ENCODE results near the gene RDH5.

RDH5 gene

DNA sequence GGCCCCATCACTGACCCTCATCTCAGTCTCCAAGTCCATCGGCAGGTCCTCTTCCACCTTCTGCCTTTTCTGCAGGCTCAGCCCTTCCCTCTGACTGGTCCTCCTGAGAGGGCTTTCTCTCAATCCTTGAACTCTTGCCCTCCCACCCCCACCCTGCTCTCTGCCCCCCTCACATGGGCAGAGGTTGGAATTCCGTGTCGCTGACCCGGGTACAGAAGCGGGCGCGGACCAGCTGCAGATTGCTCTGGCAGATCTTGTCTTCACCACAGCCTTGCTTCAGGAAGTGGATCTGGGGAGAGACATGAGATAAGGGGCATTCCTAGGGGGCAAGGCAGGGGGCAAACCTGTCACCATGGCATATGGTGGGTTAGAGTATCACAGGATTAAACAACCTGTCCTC lies 24.8 kb upstream of the RDH5 start:
- DNase-seq (ENCODE audit: low read depth): no peak
- H3K4me3 ChIP-seq (ENCODE audit: control insufficient read depth, low read depth, low read length): no peak overlapping the region
- TF ChIP-seq, protein P1, sequence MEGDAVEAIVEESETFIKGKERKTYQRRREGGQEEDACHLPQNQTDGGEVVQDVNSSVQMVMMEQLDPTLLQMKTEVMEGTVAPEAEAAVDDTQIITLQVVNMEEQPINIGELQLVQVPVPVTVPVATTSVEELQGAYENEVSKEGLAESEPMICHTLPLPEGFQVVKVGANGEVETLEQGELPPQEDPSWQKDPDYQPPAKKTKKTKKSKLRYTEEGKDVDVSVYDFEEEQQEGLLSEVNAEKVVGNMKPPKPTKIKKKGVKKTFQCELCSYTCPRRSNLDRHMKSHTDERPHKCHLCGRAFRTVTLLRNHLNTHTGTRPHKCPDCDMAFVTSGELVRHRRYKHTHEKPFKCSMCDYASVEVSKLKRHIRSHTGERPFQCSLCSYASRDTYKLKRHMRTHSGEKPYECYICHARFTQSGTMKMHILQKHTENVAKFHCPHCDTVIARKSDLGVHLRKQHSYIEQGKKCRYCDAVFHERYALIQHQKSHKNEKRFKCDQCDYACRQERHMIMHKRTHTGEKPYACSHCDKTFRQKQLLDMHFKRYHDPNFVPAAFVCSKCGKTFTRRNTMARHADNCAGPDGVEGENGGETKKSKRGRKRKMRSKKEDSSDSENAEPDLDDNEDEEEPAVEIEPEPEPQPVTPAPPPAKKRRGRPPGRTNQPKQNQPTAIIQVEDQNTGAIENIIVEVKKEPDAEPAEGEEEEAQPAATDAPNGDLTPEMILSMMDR (conservative IDR thresholded peaks at IDR 0.05; ENCODE audit: control insufficient read depth, insufficient read depth, low read depth, low read length): no peak

DNA sequence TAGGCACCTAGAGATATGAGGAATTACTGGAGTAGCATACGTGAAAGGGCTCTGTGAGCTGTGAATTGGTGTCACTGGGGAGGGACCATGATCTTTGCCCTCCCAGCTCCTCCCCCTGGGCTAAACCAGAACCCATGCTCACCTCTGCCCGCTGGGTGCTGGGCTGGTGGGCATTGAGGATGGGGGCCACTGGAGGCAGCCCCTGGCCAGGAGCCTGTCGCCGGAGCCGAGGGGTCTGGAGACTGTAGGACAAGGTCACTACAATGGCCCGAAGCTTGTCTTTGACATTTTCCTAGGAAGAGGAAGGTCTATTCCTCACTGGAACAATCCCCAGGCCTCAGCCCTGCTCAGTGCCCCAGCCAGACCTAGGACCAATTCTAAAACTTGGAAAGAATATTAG lies 24.1 kb upstream of the RDH5 start:
- TF ChIP-seq, protein P1 (conservative IDR thresholded peaks at IDR 0.05; ENCODE audit: control insufficient read depth, insufficient read depth, low read depth, low read length): no peak
- no peak overlapping the region for H3K4me3 ChIP-seq (ENCODE audit: control insufficient read depth, low read depth, low read length)
- DNase-seq (ENCODE audit: low read depth): no peak

DNA sequence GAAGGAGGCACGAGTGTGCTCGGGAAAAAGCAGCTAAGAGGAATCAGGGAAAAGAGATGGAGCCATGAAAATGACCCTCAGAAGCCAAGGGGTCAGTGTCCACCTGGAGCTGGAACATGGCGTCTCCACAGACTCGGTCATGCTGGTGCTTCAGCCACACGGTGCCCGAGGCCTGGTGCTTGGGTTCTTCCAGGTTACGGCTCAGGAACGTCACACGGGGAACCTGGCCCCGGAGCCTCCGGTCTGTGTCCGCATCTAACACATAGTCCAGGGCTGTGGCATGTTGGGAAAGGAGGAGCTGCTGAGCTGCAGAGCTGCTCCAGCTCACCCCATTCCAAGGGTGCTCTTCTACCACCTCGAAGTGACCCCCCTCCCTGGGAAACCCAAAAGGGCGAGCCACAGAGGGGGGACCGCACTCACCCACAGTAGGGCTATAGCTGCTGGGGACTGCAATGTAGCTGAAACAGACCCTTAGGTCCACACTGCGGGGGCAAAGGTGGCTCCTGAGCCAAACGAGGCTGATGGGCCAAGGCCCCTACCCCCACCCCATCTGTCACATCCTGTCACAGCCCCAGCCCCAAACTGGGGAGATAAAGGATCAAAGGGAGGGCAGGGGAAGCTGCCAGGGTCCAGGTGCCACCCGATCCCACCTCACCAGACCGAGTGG lies 23.3 kb upstream of the RDH5 start:
- no peak overlapping the region for H3K4me3 ChIP-seq (ENCODE audit: control insufficient read depth, low read depth, low read length)
- no peak for DNase-seq (ENCODE audit: low read depth)
- TF ChIP-seq, protein P1 (conservative IDR thresholded peaks at IDR 0.05; ENCODE audit: control insufficient read depth, insufficient read depth, low read depth, low read length): no peak

DNA sequence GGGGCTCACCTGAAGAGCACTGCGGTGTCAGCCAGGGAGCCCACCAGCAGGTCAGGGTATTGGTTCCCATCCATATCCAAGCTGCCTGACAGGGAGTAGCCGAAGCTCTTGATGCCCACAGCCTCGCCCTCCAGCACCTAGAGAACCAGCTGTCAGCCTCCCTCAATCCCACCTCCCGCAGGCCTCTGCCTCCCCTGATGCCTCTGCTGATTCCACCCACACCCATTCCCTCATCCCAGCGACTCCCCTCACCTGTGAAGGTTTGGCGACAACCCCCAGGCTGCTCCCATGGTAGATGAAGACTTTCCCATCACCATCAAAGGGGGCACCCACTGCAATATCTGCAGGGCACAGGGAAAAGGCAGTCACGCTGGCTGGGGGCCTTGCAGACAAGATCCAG lies 22.5 kb upstream of the RDH5 start:
- TF ChIP-seq, protein P1 (conservative IDR thresholded peaks at IDR 0.05; ENCODE audit: control insufficient read depth, insufficient read depth, low read depth, low read length): no peak
- DNase-seq (ENCODE audit: low read depth): no peak
- no peak overlapping the region for H3K4me3 ChIP-seq (ENCODE audit: control insufficient read depth, low read depth, low read length)

DNA sequence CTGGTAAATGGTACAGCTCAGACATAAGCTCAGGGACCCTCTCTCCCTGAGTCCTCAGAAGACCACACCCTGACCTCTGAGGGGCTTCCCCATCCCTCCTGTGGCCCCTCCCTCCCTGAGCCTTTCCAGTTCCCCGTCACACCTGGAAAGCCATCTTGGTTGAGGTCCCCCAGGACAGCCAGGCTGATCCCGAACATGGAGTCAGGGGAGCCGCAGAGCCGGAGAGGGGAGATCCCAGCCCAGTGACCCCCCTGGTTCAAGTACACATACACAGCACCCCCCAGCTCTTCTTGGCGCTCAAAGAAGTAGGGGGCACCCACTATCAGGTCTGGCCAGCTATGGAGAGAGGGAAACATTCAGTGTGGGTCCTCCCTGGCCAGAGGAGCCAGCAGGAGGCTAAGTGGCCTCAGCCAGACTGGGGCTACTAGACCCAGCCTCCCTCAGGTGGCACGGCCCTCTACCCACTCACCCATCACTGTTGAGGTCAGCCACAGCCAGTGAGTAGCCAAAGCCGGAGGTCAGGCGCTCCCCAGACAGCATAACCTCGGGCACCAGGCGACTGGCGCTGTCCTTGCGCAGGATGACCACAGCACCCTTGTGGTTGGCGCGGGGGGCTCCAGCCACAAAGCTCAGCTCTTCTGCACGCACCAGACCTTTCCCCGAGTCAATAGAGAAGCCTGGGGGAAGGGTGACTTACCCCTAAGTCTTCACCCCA lies 21.8 kb upstream of the RDH5 start:
- TF ChIP-seq, protein P1 (conservative IDR thresholded peaks at IDR 0.05; ENCODE audit: control insufficient read depth, insufficient read depth, low read depth, low read length): no peak
- DNase-seq (ENCODE audit: low read depth): no peak

DNA sequence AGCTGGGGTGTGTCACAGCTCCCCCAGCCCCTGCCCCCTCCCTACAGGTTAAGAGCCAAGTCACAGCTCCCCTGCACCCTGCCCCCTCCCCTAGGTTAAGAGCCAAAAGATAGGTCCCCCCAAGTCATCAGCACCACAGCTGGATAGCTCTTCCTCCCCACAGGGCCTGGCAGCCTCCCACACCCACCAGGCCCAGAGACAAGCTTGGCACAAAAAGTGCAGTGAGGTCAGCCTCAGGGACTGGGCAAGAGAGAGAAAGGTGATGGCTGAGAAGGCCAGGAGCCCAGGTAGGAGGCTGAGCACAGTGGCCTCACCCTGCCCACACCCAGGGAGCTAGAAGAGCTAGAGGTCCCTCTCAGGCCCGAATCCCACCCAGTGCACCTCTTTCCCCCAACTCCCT lies 21.2 kb upstream of the RDH5 start:
- TF ChIP-seq, protein P1 (conservative IDR thresholded peaks at IDR 0.05; ENCODE audit: control insufficient read depth, insufficient read depth, low read depth, low read length): no peak
- no peak overlapping the region for H3K4me3 ChIP-seq (ENCODE audit: control insufficient read depth, low read depth, low read length)
- DNase-seq (ENCODE audit: low read depth): no peak

More for the DNA sequence above, 21.8 kb upstream of the RDH5 start:
- no peak overlapping the region for H3K4me3 ChIP-seq (ENCODE audit: control insufficient read depth, low read depth, low read length)

Measured in fibroblast of mammary gland (primary cell).